ENCODE measurements around the gene FAXDC2.

FAXDC2 gene

GRCh38 chr5:154873791-154874331, 23.5 kb upstream of the FAXDC2 start:
- DNase-seq (ENCODE audit: extremely low read depth, low read depth) = no peak
- TF ChIP-seq CTCF (IDR thresholded peaks at IDR 0.05; ENCODE audit: low read depth, low read length, missing control alignments) = no peak
- no peak overlapping the region for H3K4me3 ChIP-seq (replicated peaks; ENCODE audit: low read depth, low read length)

GRCh38 chr5:154871734-154872133, 21.3 kb upstream of the FAXDC2 start:
- no peak overlapping the region for H3K4me3 ChIP-seq (replicated peaks; ENCODE audit: low read depth, low read length)
- DNase-seq (ENCODE audit: extremely low read depth, low read depth) = no peak
- no peak for TF ChIP-seq CTCF (IDR thresholded peaks at IDR 0.05; ENCODE audit: low read depth, low read length, missing control alignments)

GRCh38 chr5:154868702-154869101, 18.3 kb upstream of the FAXDC2 start:
- no peak for DNase-seq (ENCODE audit: extremely low read depth, low read depth)
- H3K4me3 ChIP-seq (replicated peaks; ENCODE audit: low read depth, low read length) = no peak overlapping the region
- TF ChIP-seq CTCF (IDR thresholded peaks at IDR 0.05; ENCODE audit: low read depth, low read length, missing control alignments) = peak; percentile 11

GRCh38 chr5:154866841-154867240, 16.4 kb upstream of the FAXDC2 start:
- DNase-seq (ENCODE audit: extremely low read depth, low read depth) = no peak
- no peak for TF ChIP-seq CTCF (IDR thresholded peaks at IDR 0.05; ENCODE audit: low read depth, low read length, missing control alignments)
- no peak overlapping the region for H3K4me3 ChIP-seq (replicated peaks; ENCODE audit: low read depth, low read length)

- H3K4me3 ChIP-seq (replicated peaks; ENCODE audit: low read depth, low read length) = no peak overlapping the region
- no peak for TF ChIP-seq CTCF (IDR thresholded peaks at IDR 0.05; ENCODE audit: low read depth, low read length, missing control alignments)
- no peak for DNase-seq (ENCODE audit: extremely low read depth, low read depth)
Measured at GRCh38 chr5:154865466-154866184, 15.2 kb upstream of the FAXDC2 start.

- no peak for DNase-seq (ENCODE audit: extremely low read depth, low read depth)
- no peak for TF ChIP-seq CTCF (IDR thresholded peaks at IDR 0.05; ENCODE audit: low read depth, low read length, missing control alignments)
- no peak overlapping the region for H3K4me3 ChIP-seq (replicated peaks; ENCODE audit: low read depth, low read length)
Measured at GRCh38 chr5:154863291-154864080, 13.1 kb upstream of the FAXDC2 start.
